IMR-90 (cell line): ENCODE results near the gene FAM163A. TPM values are rescaled to one million over a fixed set of nuclear protein-coding genes. Genes with fewer than 3 reads are reported as not detected.
"Not testable (repeated sequence)": the region's sequence is repeated elsewhere in the genome, so short reads cannot be mapped to it uniquely, and the experiment has no call there.

Source experiments
- ATAC-seq: fragments of 200-7000 bp; cut with Tn5 transposase; 2 replicates; pipeline ENCODE4 v1.9.1; 2020; ENCODE audit warnings: low read depth, mild to moderate bottlenecking, moderate library complexity
- BruUV-seq: library from RNA; stranded (reverse); fragments of 400-500 nt; replicated peaks from 2 replicates; lab custom pipeline; 2021; lab: Mats Ljungman, UMichigan
- CTCF ChIA-PET: fragments of 300-600 bp; formaldehyde crosslinking; extraction: SDS; loops from one replicate; lab custom pipeline; 2021; ENCODE audit warnings: antibody characterized with exemption; lab: Yijun Ruan, JAX
- POLR2A ChIA-PET: fragments of 300-600 bp; sonication (Branson Sonifier 250); formaldehyde crosslinking; loops from one replicate; lab custom pipeline; 2022; ENCODE audit warnings: antibody characterized with exemption; ENCODE audit not compliant: unreplicated experiment; lab: Charles Lee
- DNase-seq: peaks from one replicate; pipeline ENCODE4 v3.0.0; 2013
- H2AFZ ChIP-seq: replicated peaks from 2 replicates; pipeline ENCODE3; 2013; ENCODE audit warnings: low read length, mild to moderate bottlenecking; ENCODE audit not compliant: poor library complexity
- H2AK5ac ChIP-seq: 2 replicates; pipeline ENCODE4 v1.6.1; 2013; ENCODE audit warnings: low read depth, low read length, inconsistent platforms
- H2AK9ac ChIP-seq: replicated peaks from 2 replicates; pipeline ENCODE3; 2013; ENCODE audit warnings: mild to moderate bottlenecking, low read depth, low read length, moderate library complexity; ENCODE audit not compliant: poor library complexity
- H2BK120ac ChIP-seq: 2 replicates; pipeline ENCODE4 v1.6.1; 2013; ENCODE audit warnings: low read depth, low read length, inconsistent platforms
- H2BK15ac ChIP-seq: 3 replicates; pipeline ENCODE4 v1.6.1; 2013; ENCODE audit warnings: low read depth, low read length, inconsistent platforms
- H2BK20ac ChIP-seq: 2 replicates; pipeline ENCODE4 v1.6.1; 2013; ENCODE audit warnings: low read depth, mild to moderate bottlenecking, inconsistent platforms, low read length, moderate library complexity
- H2BK5ac ChIP-seq: 2 replicates; pipeline ENCODE4 v1.6.1; 2013; ENCODE audit warnings: mild to moderate bottlenecking, low read depth, low read length, inconsistent platforms; ENCODE audit not compliant: poor library complexity, severe bottlenecking
- H3K14ac ChIP-seq: replicated peaks from 2 replicates; pipeline ENCODE4 v1.6.1; 2013; ENCODE audit warnings: low read depth, low read length, inconsistent platforms
- H3K18ac ChIP-seq: 2 replicates; pipeline ENCODE4 v1.6.1; 2013; ENCODE audit warnings: low read depth, low read length, control low read depth
- H3K23ac ChIP-seq: 2 replicates; pipeline ENCODE4 v1.6.1; 2013; ENCODE audit warnings: low read depth, low read length, inconsistent platforms
- H3K27ac ChIP-seq: 2 replicates; pipeline ENCODE4 v1.5.1; 2013; ENCODE audit warnings: mild to moderate bottlenecking, control low read depth, low read length; ENCODE audit not compliant: insufficient read depth
- H3K27me3 ChIP-seq: 2 replicates; pipeline ENCODE4 v1.6.1; 2013; ENCODE audit warnings: low read length; ENCODE audit not compliant: control insufficient read depth, insufficient read depth
- H3K36me3 ChIP-seq: 2 replicates; pipeline ENCODE4 v1.6.1; 2013; ENCODE audit warnings: low read length, mixed read lengths; ENCODE audit not compliant: control insufficient read depth, insufficient read depth
- H3K4ac ChIP-seq: 2 replicates; pipeline ENCODE4 v1.6.1; 2013; ENCODE audit warnings: low read depth, low read length, inconsistent platforms
- H3K4me1 ChIP-seq: 2 replicates; pipeline ENCODE4 v1.6.1; 2013; ENCODE audit warnings: low read length, mixed read lengths; ENCODE audit not compliant: control insufficient read depth, insufficient read depth
- H3K4me2 ChIP-seq: 2 replicates; pipeline ENCODE4 v1.6.1; 2013; ENCODE audit warnings: low read depth, mild to moderate bottlenecking, control low read depth, low read length, moderate library complexity
- H3K4me3 ChIP-seq: 2 replicates; pipeline ENCODE4 v1.5.1; 2013; ENCODE audit warnings: low read depth, mild to moderate bottlenecking, control low read depth, low read length, moderate library complexity; ENCODE audit not compliant: insufficient read depth
- H3K56ac ChIP-seq: 2 replicates; pipeline ENCODE4 v1.6.1; 2013; ENCODE audit warnings: low read length, inconsistent platforms; ENCODE audit not compliant: insufficient read depth; ENCODE audit errors: extremely low read depth
- H3K79me1 ChIP-seq, 2 experiments: 2 replicates each; pipeline ENCODE4 v1.6.1; 2013; ENCODE audit warnings: low read length in 2 of 2, inconsistent platforms in 1 of 2, low read depth in 1 of 2
- H3K9ac ChIP-seq: 2 replicates; pipeline ENCODE4 v1.6.1; 2013; ENCODE audit warnings: low read depth, low read length, control low read depth
- H3K9me1 ChIP-seq: 2 replicates; pipeline ENCODE4 v1.6.1; 2013; ENCODE audit warnings: low read length, inconsistent platforms; ENCODE audit not compliant: insufficient read depth
- H3K9me3 ChIP-seq: 2 replicates; pipeline ENCODE4 v1.6.1; 2013; ENCODE audit warnings: low read length; ENCODE audit not compliant: control insufficient read depth, insufficient read depth
- H4K20me1 ChIP-seq: 2 replicates; pipeline ENCODE4 v1.6.1; 2013; ENCODE audit warnings: low read length, inconsistent platforms; ENCODE audit not compliant: insufficient read depth
- H4K5ac ChIP-seq: 2 replicates; pipeline ENCODE4 v1.6.1; 2013; ENCODE audit warnings: mild to moderate bottlenecking, low read depth, low read length, control low read depth
- H4K8ac ChIP-seq, 2 experiments: 2 replicates each; pipeline ENCODE4 v1.6.1; 2013; ENCODE audit warnings: low read depth in 2 of 2, low read length in 2 of 2, control low read depth in 1 of 2, inconsistent platforms in 1 of 2
- H4K91ac ChIP-seq: 2 replicates; pipeline ENCODE4 v1.6.1; 2013; ENCODE audit warnings: low read depth, low read length, inconsistent platforms; ENCODE audit not compliant: insufficient read depth
- CHD1 ChIP-seq: IDR thresholded peaks from 2 replicates; pipeline ENCODE4 v1.6.1; 2012; ENCODE audit warnings: low read depth, low read length, improper control_type of control experiment
- ELK1 ChIP-seq: fragments of 150-350 bp; IDR thresholded peaks from 2 replicates; pipeline ENCODE4 v1.6.1; 2016; ENCODE audit warnings: low read depth, mild to moderate bottlenecking, low read length, moderate library complexity, borderline replicate concordance
- FOS ChIP-seq: fragments of 150-350 bp; IDR thresholded peaks from 2 replicates; pipeline ENCODE4 v1.6.1; 2016; ENCODE audit warnings: low read depth, low read length
- MAFK ChIP-seq: IDR thresholded peaks from 2 replicates; pipeline ENCODE4 v1.6.1; 2012; ENCODE audit warnings: low read depth, low read length, improper control_type of control experiment
- MXI1 ChIP-seq: IDR thresholded peaks from 2 replicates; pipeline ENCODE4 v1.6.1; 2012; ENCODE audit warnings: low read depth, mild to moderate bottlenecking, low read length, moderate library complexity, borderline replicate concordance
- NFE2L2 ChIP-seq: fragments of 150-350 bp; IDR thresholded peaks from 2 replicates; pipeline ENCODE4 v1.6.1; 2016; ENCODE audit warnings: low read depth, mild to moderate bottlenecking, low read length
- POLR2A ChIP-seq: IDR thresholded peaks from 2 replicates; pipeline ENCODE4 v1.6.1; 2012; ENCODE audit warnings: mild to moderate bottlenecking, low read depth, low read length
- RAD21 ChIP-seq: IDR thresholded peaks from 2 replicates; pipeline ENCODE4 v1.6.1; 2012; ENCODE audit warnings: low read length, improper control_type of control experiment
- RCOR1 ChIP-seq: IDR thresholded peaks from 2 replicates; pipeline ENCODE4 v1.6.1; 2012; ENCODE audit warnings: mild to moderate bottlenecking, low read length, improper control_type of control experiment; ENCODE audit not compliant: insufficient replicate concordance
- RFX5 ChIP-seq: IDR thresholded peaks from 2 replicates; pipeline ENCODE4 v1.8.0; 2012; ENCODE audit warnings: low read depth, mild to moderate bottlenecking, low read length, moderate library complexity
- SMC3 ChIP-seq: fragments of 150-350 bp; IDR thresholded peaks from 2 replicates; pipeline ENCODE4 v1.6.1; 2016; ENCODE audit warnings: low read depth, mild to moderate bottlenecking, antibody characterized with exemption, low read length, moderate library complexity
- WGBS, 2 experiments: methylation state at CpG; one replicate each; pipeline versions ENCODE4 v1.1.5 to v1.1.7; 2013; ENCODE audit warnings: missing lambda C conversion rate in 2 of 2; ENCODE audit not compliant: insufficient read length in 1 of 2; ENCODE audit errors: extremely low coverage in 2 of 2; 5-methylcytosine and 5-hydroxymethylcytosine counted together
- dilution Hi-C: fragments of 300-500 bp; cut with HindIII; formaldehyde crosslinking; loops from one replicate; pipeline ENCODE4 v1.14.3; 2018; ENCODE audit warnings: low sequenced_read_pairs; ENCODE audit not compliant: unreplicated experiment
- in situ Hi-C: fragments of 300-500 bp; cut with MboI; formaldehyde crosslinking; loops from 3 replicates; pipeline ENCODE4 v1.14.3; 2019; ENCODE audit warnings: low sequenced_read_pairs, inconsistent platforms, mixed read lengths
- intact Hi-C: fragments of 100-400 bp; cut with micrococcal nuclease; formaldehyde crosslinking; loops from 2 replicates; pipeline ENCODE4 v1.10.0; 2022
- polyA plus RNA-seq, 3 experiments: library from polyadenylated mRNA; depleted of rRNA; stranded (reverse); fragments of >200 nt; gene quantifications; 2 replicates each; pipeline ENCODE4 v1.2.3, GENCODE V29; 2012; ENCODE audit warnings: low replicate concordance in 1 of 3
- total RNA-seq: library from RNA; depleted of rRNA; stranded (reverse); fragments of >200 nt; gene quantifications from 2 replicates; pipeline ENCODE4 v1.2.3, GENCODE V29; 2012

Gene FAM163A
- total and polyA plus RNA-seq, 2 of the 4 experiments (the other 2 are of a cell fraction), result not detected

- no peak overlapping the region for H2BK5ac ChIP-seq
- no peak overlapping the region for H3K56ac ChIP-seq
- no peak overlapping the region for H2BK120ac ChIP-seq
- CTCF ChIA-PET, result no interaction called here
- H4K5ac ChIP-seq, result no peak overlapping the region
- no peaks in the 10 kb centered on the region for H3K9me1 ChIP-seq
- no peak overlapping the region for H2AK5ac ChIP-seq
- WGBS, 2 experiments, result no CpG with 5 or more reads among the region's 1 CpG
- no peak overlapping the region for H3K14ac ChIP-seq
- H3K79me1 ChIP-seq, result no peaks in the 10 kb centered on the region
- TF ChIP-seq ELK1 (no peak), FOS (no peak), CHD1 (no peak), RFX5 (no peak), RCOR1 (no peak), SMC3 (no peak), POLR2A (no peak), NFE2L2 (no peak), MAFK (no peak), RAD21 (no peak), MXI1 (no peak)
- H3K4me1 ChIP-seq, result peaks cover 9% of the 10 kb centered on the region
- H2BK20ac ChIP-seq, result no peak overlapping the region
- DNase-seq, result no peak
- dilution Hi-C loops, result no loop called here
- no peaks in the 10 kb centered on the region for H3K36me3 ChIP-seq
- intact Hi-C loops, result no loop called here
- H3K18ac ChIP-seq, result no peak overlapping the region
- in situ Hi-C loops, result loop anchor here (25.0 kb wide), 1 partner anchor 567 kb away; the partner anchor contains the start of gene ABL2
- peaks cover 46% of the 10 kb centered on the region for H3K27me3 ChIP-seq
- no peak overlapping the region for H2AFZ ChIP-seq
- H2AK9ac ChIP-seq, result no peak overlapping the region
- no TSS peak for BruUV-seq
- H3K4me2 ChIP-seq, result no peak overlapping the region
- no peak overlapping the region for H3K4ac ChIP-seq
- no peak overlapping the region for H3K4me3 ChIP-seq
- H4K8ac ChIP-seq, result no peak overlapping the region
- no peak overlapping the region for H2BK15ac ChIP-seq
- H4K20me1 ChIP-seq, result no peaks in the 10 kb centered on the region
- no peak for ATAC-seq
- no peak overlapping the region for H3K23ac ChIP-seq
- H4K91ac ChIP-seq, result no peak overlapping the region
- no peak overlapping the region for H3K9ac ChIP-seq
- H3K27ac ChIP-seq, result no peak overlapping the region
- no peaks in the 10 kb centered on the region for H3K9me3 ChIP-seq
- POLR2A ChIA-PET, result no interaction called here
Measured at GRCh38 chr1:179803918-179804317, 60.8 kb downstream of the FAM163A start.

- H2AK9ac ChIP-seq, H3K56ac ChIP-seq, H2AK5ac ChIP-seq, H3K4me1 ChIP-seq, H3K27ac ChIP-seq, H3K14ac ChIP-seq, DNase-seq, H3K4me3 ChIP-seq, H3K4ac ChIP-seq, H3K79me1 ChIP-seq, H3K23ac ChIP-seq, H4K91ac ChIP-seq, H3K9me3 ChIP-seq, H3K4me2 ChIP-seq, dilution Hi-C loops, H2BK5ac ChIP-seq, BruUV-seq, H2AFZ ChIP-seq, H3K18ac ChIP-seq, H2BK120ac ChIP-seq, H2BK20ac ChIP-seq, POLR2A ChIA-PET, H3K36me3 ChIP-seq, H4K20me1 ChIP-seq, ATAC-seq, intact Hi-C loops, H4K8ac ChIP-seq, CTCF ChIA-PET, H3K9ac ChIP-seq, H2BK15ac ChIP-seq, H3K9me1 ChIP-seq, H4K5ac ChIP-seq: not testable (repeated sequence)
- in situ Hi-C loops, result loop anchor here (25.0 kb wide), 1 partner anchor 567 kb away; the partner anchor contains the start of gene ABL2
- WGBS, 2 experiments, result no CpG with 5 or more reads among the region's 2 CpGs
- H3K27me3 ChIP-seq, result peaks cover 43% of the 10 kb centered on the region
Measured at GRCh38 chr1:179804417-179804816, 61.3 kb downstream of the FAM163A start.
